Transverse colon (tissue), 4 donors: ENCODE measurements around the gene ZNF423.

Experiments
- CTCF ChIP-seq, 5 experiments: fragments of 200-600 bp in 3 of 5; fragments of 450-650 bp in 2 of 5; sonication (generic) in 3 of 5; IDR thresholded peaks; 1 replicate in 2 of 5; 2 replicates in 3 of 5; pipeline ENCODE4 v1.5.1; 2016 to 2017; ENCODE audit warnings: antibody characterized with exemption in 5 of 5, inconsistent platforms in 3 of 5, mild to moderate bottlenecking in 2 of 5, moderate library complexity in 1 of 5
- POLR2A ChIP-seq: fragments of 450-650 bp; IDR thresholded peaks from one replicate; pipeline ENCODE4 v1.6.1; 2016; ENCODE audit warnings: antibody characterized with exemption, mild to moderate bottlenecking, moderate library complexity
- POLR2AphosphoS5 ChIP-seq, 3 donors: sonication (generic); formaldehyde crosslinking; IDR thresholded peaks; one replicate each; pipeline ENCODE4 v1.6.1; 2016; ENCODE audit warnings: antibody characterized with exemption in 3 of 3

- TF ChIP-seq POLR2AphosphoS5 (IDR thresholded peaks at IDR 0.05) = no peak
- TF ChIP-seq CTCF (IDR thresholded peaks at IDR 0.05) = no peak
- TF ChIP-seq POLR2A = no peak
Measured at GRCh38 chr16:49869731-49870130, 13.8 kb upstream of the ZNF423 start.
